Hematopoietic multipotent progenitor cell treated with erythropoietin and hydrocortisone succinate and interleukin-3 and kit ligand, for 4 days (in vitro differentiated cells): ENCODE results near the gene DNAL1.
A peak's percentile ranks its signal among the peaks of the same experiment; 100 is the strongest.

Experiments
- DNase-seq: peaks from one replicate; pipeline ENCODE4 v3.0.0-alpha.2; 2015

Gene DNAL1

DNA sequence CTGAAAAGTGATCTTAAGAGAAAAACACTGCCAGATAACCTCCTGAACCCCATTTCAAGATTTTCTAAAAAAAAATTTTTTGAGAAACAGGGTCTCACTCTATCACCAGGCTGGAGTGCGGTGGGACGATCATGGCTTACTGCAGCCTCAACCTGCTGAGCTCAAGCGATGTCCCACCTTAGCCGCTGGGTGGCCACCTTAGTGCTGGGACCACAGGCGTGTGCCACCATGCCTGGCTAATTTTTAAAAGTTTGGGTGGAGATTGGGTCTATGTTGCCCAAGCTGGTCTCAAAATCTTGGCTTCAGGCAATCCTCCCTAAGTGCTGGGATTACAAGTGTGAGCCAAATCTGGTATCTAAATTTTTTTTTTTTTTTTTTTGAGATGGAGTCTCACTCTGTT, 66.0 kb downstream of the DNAL1 start:
- no peak for DNase-seq

GRCh38 chr14:73712071-73712506, 67.3 kb downstream of the DNAL1 start:
- DNase-seq, result peak; percentile 43

GRCh38 chr14:73712540-73713180, 67.9 kb downstream of the DNAL1 start:
- DNase-seq, result peak; percentile 70

GRCh38 chr14:73713206-73713802, 68.5 kb downstream of the DNAL1 start:
- DNase-seq, result no peak

GRCh38 chr14:73713803-73714655, 69.2 kb downstream of the DNAL1 start, which contains the start of gene PNMA1:
Gene PNMA1 (minus strand): TSS chr14:73714384. CDS start chr14:73713639, 745 bp downstream.
- DNase-seq, result peak; percentile 93

DNA sequence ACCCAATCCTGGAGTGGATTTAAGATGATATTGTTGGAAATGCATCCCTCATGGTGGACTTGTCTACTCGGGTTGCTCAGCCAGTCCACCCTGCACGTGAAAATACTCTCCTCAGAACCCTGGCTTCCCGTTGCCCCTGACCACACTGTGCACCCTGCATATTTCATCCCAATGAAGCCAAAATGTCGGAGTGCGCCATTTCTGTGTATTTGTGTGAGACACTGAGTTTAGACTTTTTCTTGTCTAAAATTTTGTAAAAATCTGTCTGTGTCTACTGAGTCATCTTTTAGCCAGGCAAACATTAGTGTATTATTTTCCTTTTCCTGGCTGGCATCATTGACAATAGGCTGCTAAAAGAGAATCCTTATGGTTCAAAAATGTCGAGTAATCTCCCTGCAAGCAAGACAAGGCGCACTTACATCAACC, 69.9 kb downstream of the DNAL1 start:
- DNase-seq, result no peak

DNA sequence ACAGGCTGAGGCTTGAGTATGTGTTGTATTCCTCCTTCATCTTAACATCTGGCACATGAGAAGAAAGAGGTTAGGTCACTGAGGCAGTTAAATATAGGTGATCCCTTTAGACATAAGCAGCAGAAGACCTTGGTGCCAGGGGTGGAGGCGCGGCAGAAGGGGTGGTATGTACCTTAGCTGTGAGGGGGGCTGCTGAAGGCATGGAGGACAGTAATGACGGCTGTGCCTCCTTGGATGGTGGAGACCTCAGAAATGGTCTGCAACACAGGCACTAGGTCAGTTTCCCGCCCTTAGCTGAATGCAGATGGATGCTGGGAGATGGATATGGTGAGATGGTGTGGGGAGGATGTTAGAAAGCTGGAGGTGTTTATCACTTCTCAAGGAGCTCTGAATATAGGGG, 70.9 kb downstream of the DNAL1 start:
- no peak for DNase-seq

DNA sequence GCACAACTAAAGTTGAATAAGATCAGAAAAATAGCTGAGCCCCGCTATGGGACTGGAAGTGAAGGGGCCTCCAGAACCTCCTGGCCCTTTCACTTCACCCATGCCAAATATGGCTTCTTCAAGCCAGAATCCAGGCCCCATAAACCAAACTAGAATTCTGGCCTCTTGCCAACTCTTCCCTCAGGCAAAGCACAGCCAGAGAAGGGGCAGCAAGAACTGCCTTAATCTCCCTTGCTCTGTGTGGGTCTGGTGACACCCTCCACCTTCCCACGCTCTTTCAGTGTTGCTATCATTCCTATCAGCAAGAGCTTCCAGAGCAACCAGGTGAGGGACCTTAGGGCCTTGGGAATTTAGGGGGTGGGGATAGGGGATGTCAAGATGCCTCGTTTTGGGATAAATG, 72.5 kb downstream of the DNAL1 start:
- DNase-seq, result no peak

DNA sequence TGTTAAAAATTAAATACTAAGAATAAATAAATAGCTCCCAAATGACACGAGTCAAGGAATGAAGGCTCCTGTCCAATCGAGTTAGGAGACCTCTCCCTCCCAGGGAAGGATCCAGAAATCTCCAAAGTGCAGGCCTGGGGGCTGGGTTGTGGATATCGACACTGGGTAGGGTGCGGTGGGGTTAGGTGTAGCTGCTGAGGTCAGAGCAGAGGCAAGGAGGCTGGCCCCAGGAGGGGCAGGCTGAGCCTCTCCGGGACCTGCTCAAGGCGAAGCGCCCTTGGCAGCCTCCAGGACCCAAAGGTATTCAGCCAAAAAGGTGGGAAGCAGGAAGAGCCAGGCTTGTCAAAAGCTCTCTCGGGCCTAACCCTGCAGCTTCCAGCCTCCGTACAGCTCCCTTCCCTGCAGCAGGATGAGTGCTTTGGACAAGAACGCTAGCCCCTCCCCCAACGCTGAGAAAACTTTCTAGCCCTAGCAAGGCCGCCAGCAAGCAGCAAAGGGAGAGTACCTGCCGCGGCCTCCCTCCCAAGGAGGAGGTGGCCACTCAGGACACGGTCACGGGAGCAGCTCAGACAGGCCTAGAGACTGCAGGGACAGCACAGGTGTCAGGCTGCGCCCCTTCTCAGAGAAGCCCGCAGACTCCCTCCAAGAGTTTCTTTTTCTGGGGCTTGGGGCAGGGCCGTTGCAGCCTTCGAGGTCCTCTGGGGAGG, 73.1 kb downstream of the DNAL1 start:
- DNase-seq, result no peak

DNA sequence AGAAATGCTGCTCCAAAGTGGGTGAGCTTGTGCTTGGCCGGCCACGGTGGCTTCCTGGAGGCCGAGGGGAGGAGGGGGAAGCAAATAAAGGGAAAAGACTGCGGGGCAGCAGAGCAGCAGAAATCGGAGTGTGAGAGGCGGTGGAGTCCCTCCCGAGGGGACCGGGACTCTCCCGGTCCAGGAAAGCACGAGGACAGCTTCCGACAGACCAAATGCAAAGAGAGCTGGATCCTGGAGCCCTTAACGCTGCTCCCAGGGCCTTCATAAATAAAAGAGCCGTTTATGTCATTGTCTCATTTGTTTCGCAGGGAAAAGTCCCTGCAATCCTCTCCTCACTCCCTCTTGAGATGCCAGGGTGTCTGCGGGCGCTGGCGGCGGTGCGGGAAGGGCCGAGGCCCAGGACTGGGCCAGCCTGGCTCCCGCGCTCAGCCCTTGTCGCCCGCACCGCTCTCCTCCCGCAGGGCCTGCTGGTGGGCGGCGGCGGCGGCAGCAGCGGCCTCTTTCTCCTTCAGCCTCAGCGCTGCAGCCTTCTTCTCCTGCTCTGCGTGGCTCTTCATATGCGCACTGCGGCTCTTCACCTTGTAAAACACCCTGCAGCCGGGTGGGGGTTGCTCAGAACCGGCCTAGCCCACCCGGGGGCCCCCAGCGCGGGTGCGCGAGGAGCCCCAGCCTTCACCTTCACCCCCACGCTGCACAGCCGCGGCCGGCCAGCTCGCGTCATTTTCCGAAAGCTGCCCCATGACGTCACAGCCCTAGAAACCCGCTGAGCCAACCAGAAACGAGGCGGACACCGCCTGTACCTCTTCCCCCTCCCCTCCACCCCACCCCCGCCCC, 73.8 kb downstream of the DNAL1 start:
- no peak for DNase-seq

DNA sequence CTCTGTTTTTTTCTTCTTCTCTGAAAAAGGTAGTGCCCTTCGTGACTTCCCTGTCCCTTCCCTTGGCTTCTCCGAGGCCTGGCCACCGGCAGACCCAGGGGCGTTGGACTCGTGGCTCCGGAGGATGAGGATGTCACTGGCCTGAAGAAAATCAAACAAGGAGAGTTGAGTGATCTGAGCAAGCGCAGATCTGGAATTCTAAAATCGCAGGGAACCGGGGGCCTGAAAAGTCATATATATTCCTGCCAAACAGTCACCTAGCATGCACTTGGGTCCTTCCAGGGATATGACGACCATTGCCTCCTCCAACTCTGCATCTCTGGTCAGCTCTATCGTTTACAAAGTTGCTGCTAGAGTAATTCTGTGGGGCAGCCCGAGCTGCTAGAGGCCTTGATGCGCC, 74.6 kb downstream of the DNAL1 start:
- no peak for DNase-seq

GRCh38 chr14:73719791-73720190, 75.0 kb downstream of the DNAL1 start:
- no peak for DNase-seq

GRCh38 chr14:73720636-73721035, 75.8 kb downstream of the DNAL1 start:
- DNase-seq, result no peak

GRCh38 chr14:73721101-73721821, 76.5 kb downstream of the DNAL1 start:
- no peak for DNase-seq

DNA sequence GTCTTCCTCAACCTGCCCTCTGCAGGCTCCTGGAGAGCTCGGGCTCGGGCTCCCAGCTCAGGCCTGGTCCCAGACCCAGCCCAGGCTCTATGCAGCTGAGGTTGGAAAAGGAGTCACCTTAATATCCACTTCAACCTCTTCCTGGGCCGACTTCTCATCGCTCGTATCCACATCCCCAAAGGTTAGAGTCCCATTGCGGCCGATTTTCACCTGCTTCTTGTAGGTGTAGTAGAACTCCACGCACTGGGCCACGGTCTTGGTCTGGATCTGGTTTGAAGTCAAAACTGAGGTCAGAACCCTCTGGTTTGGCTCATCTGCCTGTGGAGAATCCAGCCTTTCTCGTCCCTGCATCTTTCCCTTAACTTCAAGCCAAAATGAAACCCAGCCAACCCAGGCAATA, 77.8 kb downstream of the DNAL1 start:
- no peak for DNase-seq

DNA sequence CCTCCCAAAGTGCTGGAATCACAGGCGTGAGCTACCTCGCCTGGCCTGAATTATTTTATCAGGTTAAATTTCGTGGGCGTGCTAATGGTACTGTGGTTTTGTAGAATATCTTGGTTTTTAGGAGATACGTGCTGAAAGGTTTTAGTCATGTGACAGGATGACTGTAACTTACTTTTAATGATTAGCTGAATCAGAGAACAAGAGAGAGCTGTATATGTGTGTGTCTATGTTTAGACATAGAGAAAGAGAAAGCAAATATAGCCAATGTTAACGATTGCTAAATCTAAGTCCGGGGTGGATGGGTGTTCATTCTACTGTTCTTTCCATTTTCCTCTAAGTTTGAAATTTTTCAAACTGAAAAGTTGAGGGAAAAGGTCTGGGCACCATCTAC, 78.6 kb downstream of the DNAL1 start:
- no peak for DNase-seq

GRCh38 chr14:73723797-73724661, 79.2 kb downstream of the DNAL1 start:
- peak; percentile 64 for DNase-seq

- no peak for DNase-seq
These were observed 79.9 kb downstream of the DNAL1 start for GRCh38 chr14:73724696-73725095.

- DNase-seq, result peak; percentile 93
These were observed 80.6 kb downstream of the DNAL1 start for GRCh38 chr14:73725116-73726024.
